Mucosa of stomach (tissue), 1 donor: ENCODE data around the gene MTCH2.
A peak's percentile ranks its signal among the peaks of the same experiment; 100 is the strongest.

Experiments used
- H3K27me3 ChIP-seq: one replicate; pipeline ENCODE4 v1.7.0; 2013; ENCODE audit warnings: mild to moderate bottlenecking, low read length; ENCODE audit not compliant: control insufficient read depth, insufficient read depth
- H3K36me3 ChIP-seq: one replicate; pipeline ENCODE4 v1.7.0; 2013; ENCODE audit warnings: low read length; ENCODE audit not compliant: control insufficient read depth, insufficient read depth
- H3K4me1 ChIP-seq: one replicate; pipeline ENCODE4 v1.7.0; 2013; ENCODE audit warnings: mild to moderate bottlenecking, low read length; ENCODE audit not compliant: control insufficient read depth, insufficient read depth
- H3K4me3 ChIP-seq: one replicate; pipeline ENCODE4 v1.7.0; 2013; ENCODE audit warnings: low read length
- H3K9ac ChIP-seq: one replicate; pipeline ENCODE4 v1.7.0; 2013; ENCODE audit warnings: mild to moderate bottlenecking, low read length, moderate library complexity
- H3K9me3 ChIP-seq: one replicate; pipeline ENCODE4 v1.7.0; 2013; ENCODE audit warnings: mild to moderate bottlenecking, low read length, moderate library complexity; ENCODE audit not compliant: control insufficient read depth
- donor health status: Pancreatic carcinoma.

Gene MTCH2

GRCh38 chr11:47587039-47587716 lies 55.2 kb downstream of the MTCH2 start:
- Histone ChIP-seq H3K36me3 (peaks cover 5% of the 10 kb centered on the region), H3K9me3 (no peaks in the 10 kb centered on the region), H3K9ac (no peak overlapping the region), H3K4me1 (no peaks in the 10 kb centered on the region), H3K4me3 (no peak overlapping the region), H3K27me3 (peaks cover 22% of the 10 kb centered on the region)

- peaks cover 8% of the 10 kb centered on the region for H3K36me3 ChIP-seq
- peaks cover 17% of the 10 kb centered on the region for H3K27me3 ChIP-seq
- no peaks in the 10 kb centered on the region for H3K9me3 ChIP-seq
- no peak within 1 kb of the TSS for H3K4me3 ChIP-seq
- H3K9ac ChIP-seq = no peak within 1 kb of the TSS
- no peaks in the 10 kb centered on the region for H3K4me1 ChIP-seq
Observed at GRCh38 chr11:47586098-47586855, 56.1 kb downstream of the MTCH2 start, which contains the start of gene FAM180B. Gene FAM180B, plus strand, starts transcription at chr11:47586678. Its CDS starts 91 bp downstream, at chr11:47586769.

- no peak overlapping the region for H3K4me3 ChIP-seq
- H3K27me3 ChIP-seq = no peaks in the 10 kb centered on the region
- H3K36me3 ChIP-seq = peaks cover 8% of the 10 kb centered on the region
- H3K4me1 ChIP-seq = peaks cover 7% of the 10 kb centered on the region
- H3K9ac ChIP-seq = no peak overlapping the region
- H3K9me3 ChIP-seq = no peaks in the 10 kb centered on the region
Observed at GRCh38 chr11:47583844-47584243, 58.5 kb downstream of the MTCH2 start.

- no peaks in the 10 kb centered on the region for H3K9me3 ChIP-seq
- peak within 1 kb of the TSS; percentile 85 for H3K4me3 ChIP-seq
- H3K4me1 ChIP-seq = peaks cover 15% of the 10 kb centered on the region
- no peaks in the 10 kb centered on the region for H3K27me3 ChIP-seq
- H3K9ac ChIP-seq = peak within 1 kb of the TSS; percentile 84
- peaks cover 8% of the 10 kb centered on the region for H3K36me3 ChIP-seq
Observed at GRCh38 chr11:47578524-47579494, 63.5 kb downstream of the MTCH2 start, which contains the start of the genes KBTBD4 and NDUFS3. Gene KBTBD4, minus strand, starts transcription at chr11:47578970. Its CDS starts 19 bp downstream, at chr11:47578951. Gene NDUFS3, plus strand, starts transcription at chr11:47579074. Its CDS starts 18 bp downstream, at chr11:47579092.

- Histone ChIP-seq H3K36me3 (peaks cover 16% of the 10 kb centered on the region), H3K9me3 (no peaks in the 10 kb centered on the region), H3K9ac (no peak overlapping the region), H3K27me3 (no peaks in the 10 kb centered on the region), H3K4me1 (peaks cover 15% of the 10 kb centered on the region), H3K4me3 (no peak overlapping the region)
Observed at GRCh38 chr11:47577460-47578041, 64.8 kb downstream of the MTCH2 start.

- no peak overlapping the region for H3K4me3 ChIP-seq
- H3K36me3 ChIP-seq = peaks cover 10% of the 10 kb centered on the region
- H3K9ac ChIP-seq = no peak overlapping the region
- H3K27me3 ChIP-seq = no peaks in the 10 kb centered on the region
- no peaks in the 10 kb centered on the region for H3K9me3 ChIP-seq
- peaks cover 8% of the 10 kb centered on the region for H3K4me1 ChIP-seq
Observed at GRCh38 chr11:47573321-47573720, 69.0 kb downstream of the MTCH2 start.

- no peak overlapping the region for H3K9ac ChIP-seq
- no peak overlapping the region for H3K4me3 ChIP-seq
- H3K9me3 ChIP-seq = no peaks in the 10 kb centered on the region
- H3K36me3 ChIP-seq = peaks cover 10% of the 10 kb centered on the region
- H3K4me1 ChIP-seq = peaks cover 2% of the 10 kb centered on the region
- H3K27me3 ChIP-seq = no peaks in the 10 kb centered on the region
Observed at GRCh38 chr11:47572715-47573255, 69.6 kb downstream of the MTCH2 start.

- H3K9ac ChIP-seq = no peak overlapping the region
- peaks cover under 1% of the 10 kb centered on the region for H3K4me1 ChIP-seq
- no peaks in the 10 kb centered on the region for H3K9me3 ChIP-seq
- no peak overlapping the region for H3K4me3 ChIP-seq
- H3K27me3 ChIP-seq = no peaks in the 10 kb centered on the region
- peaks cover 10% of the 10 kb centered on the region for H3K36me3 ChIP-seq
Observed at GRCh38 chr11:47571895-47572294, 70.5 kb downstream of the MTCH2 start.

- peaks cover 6% of the 10 kb centered on the region for H3K4me1 ChIP-seq
- no peak overlapping the region for H3K4me3 ChIP-seq
- no peaks in the 10 kb centered on the region for H3K9me3 ChIP-seq
- H3K27me3 ChIP-seq = no peaks in the 10 kb centered on the region
- peaks cover 10% of the 10 kb centered on the region for H3K36me3 ChIP-seq
- H3K9ac ChIP-seq = no peak overlapping the region
Observed at GRCh38 chr11:47571357-47571729, 71.0 kb downstream of the MTCH2 start.

GRCh38 chr11:47570651-47571356 lies 71.6 kb downstream of the MTCH2 start:
- Histone ChIP-seq H3K4me3 (no peak overlapping the region), H3K36me3 (peaks cover 10% of the 10 kb centered on the region)

GRCh38 chr11:47569646-47570045 lies 72.7 kb downstream of the MTCH2 start:
- Histone ChIP-seq H3K9me3 (no peaks in the 10 kb centered on the region), H3K27me3 (no peaks in the 10 kb centered on the region), H3K4me1 (peaks cover 12% of the 10 kb centered on the region), H3K36me3 (peaks cover 10% of the 10 kb centered on the region), H3K4me3 (no peak overlapping the region), H3K9ac (no peak overlapping the region)

More at GRCh38 chr11:47570651-47571356, 71.6 kb downstream of the MTCH2 start:
- no peak overlapping the region for H3K9ac ChIP-seq
- H3K27me3 ChIP-seq = no peaks in the 10 kb centered on the region
- no peaks in the 10 kb centered on the region for H3K9me3 ChIP-seq
- peaks cover 7% of the 10 kb centered on the region for H3K4me1 ChIP-seq
